NOMO-1 (cell line): ENCODE measurements around the gene GRIP2.
A peak's percentile ranks its signal among the peaks of the same experiment; 100 is the strongest.

ENCODE experiments used
- DNase-seq, 2 experiments: peaks; one replicate each; lab custom pipeline; 2025; ENCODE audit not compliant: unreplicated experiment in 2 of 2; lab: John Stamatoyannopoulos, UW

The GRIP2 gene

GRCh38 chr3:14440531-14441239 is 99.5 kb downstream of the GRIP2 start:
- no peak for DNase-seq

- peak in 1 of 2 experiments; percentile 8 for DNase-seq
Measured at GRCh38 chr3:14440168-14440518, 100.0 kb downstream of the GRIP2 start.

- DNase-seq = peak; percentile 82 to 86
Measured at GRCh38 chr3:14439501-14440167, 100.5 kb downstream of the GRIP2 start.
